ENCODE measurements around the gene SGSH.
A peak's percentile ranks its signal among the peaks of the same experiment; 100 is the strongest.

The SGSH gene

DNA sequence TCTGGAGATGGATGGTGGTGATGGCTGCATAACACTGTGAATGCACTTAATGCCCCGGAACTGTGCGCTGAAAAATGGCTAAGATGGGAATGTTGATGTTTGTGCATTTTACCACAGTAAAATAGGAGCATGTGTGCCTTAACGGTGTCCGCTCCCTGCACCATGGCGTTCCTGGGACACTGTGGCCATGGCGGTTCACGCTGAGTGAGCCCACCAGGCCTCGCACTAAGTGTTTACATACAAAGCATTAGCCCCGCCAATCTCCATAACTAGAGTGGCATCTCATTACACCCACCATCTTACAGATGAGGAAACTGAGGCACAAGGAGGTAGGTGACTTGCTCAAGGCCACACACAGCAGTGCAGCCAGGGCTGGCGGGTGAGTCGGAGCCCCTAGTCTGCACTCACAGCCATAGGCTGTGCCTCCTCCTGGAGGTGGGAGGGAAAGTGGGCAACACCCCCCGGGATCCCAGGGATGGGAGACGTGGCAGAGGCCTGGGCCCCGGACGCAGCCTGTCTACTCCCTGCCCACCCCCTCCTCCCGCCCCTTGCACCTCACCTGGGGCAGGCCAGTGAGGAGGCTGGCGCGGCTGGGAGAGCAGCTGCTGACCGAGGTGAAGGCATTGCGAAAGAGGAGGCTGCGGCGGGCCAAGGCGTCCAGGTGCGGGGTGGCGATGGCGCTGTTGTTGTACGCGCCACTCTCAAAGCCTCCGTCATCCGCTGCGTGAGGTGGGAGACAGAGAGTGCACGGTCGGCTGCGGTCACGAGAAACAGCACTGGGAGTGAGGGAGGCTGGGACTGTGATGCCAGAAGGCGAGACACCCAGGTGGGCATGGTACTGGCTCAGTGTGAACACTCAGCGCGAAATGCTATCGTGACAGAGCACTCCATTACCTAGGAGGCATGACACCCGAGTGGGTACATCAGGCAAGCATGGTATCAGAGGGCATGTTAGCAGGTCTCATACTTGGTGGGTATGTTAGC, 3.4 kb downstream of the SGSH start:
- Histone ChIP-seq H3K36me3 (ENCODE audit: control insufficient read depth in 1 of 2, insufficient read depth in 2 of 2, low read depth in 1 of 2, low read length in 2 of 2) (peaks cover 59 to 70% of the 10 kb centered on the region in 2 experiments), H3K4me2 (ENCODE audit: low read length, poor library complexity, severe bottlenecking) (no peak overlapping the region), H2BK12ac (ENCODE audit: low read length in 2 of 2) (no peak overlapping the region), H3K27me3 (ENCODE audit: control insufficient read depth in 1 of 2, insufficient read depth in 1 of 2, low read length in 2 of 2) (no peaks in the 10 kb centered on the region), H4K91ac (ENCODE audit: low read length) (no peak overlapping the region), H3K14ac (ENCODE audit: low read length in 2 of 2) (no peak overlapping the region), H3K18ac (ENCODE audit: low read depth in 1 of 2, low read length in 2 of 2) (no peak overlapping the region), H2AFZ (ENCODE audit: low read depth, low read length) (no peak overlapping the region), H3K4me1 (ENCODE audit: control insufficient read depth, insufficient read depth, low read depth, low read length) (peaks cover 18% of the 10 kb centered on the region), H2BK15ac (ENCODE audit: low read depth, poor library complexity, severe bottlenecking) (no peak overlapping the region), H2AK5ac (ENCODE audit: low read length, severe bottlenecking) (no peak overlapping the region), H2BK120ac (ENCODE audit: low read depth, low read length) (no peak overlapping the region), H4K8ac (ENCODE audit: low read length) (no peak overlapping the region), H3K79me1 (replicated peaks; ENCODE audit: low read length, poor library complexity, severe bottlenecking) (peaks cover 30% of the 10 kb centered on the region), H3K4ac (ENCODE audit: low read depth in 1 of 2, low read length in 2 of 2) (no peak overlapping the region), H3K4me3 (ENCODE audit: insufficient read depth in 1 of 2, low read depth in 1 of 2, low read length in 2 of 2) (no peak overlapping the region), H2BK5ac (ENCODE audit: low read depth, low read length, poor library complexity, severe bottlenecking) (no peak overlapping the region), H3K9me3 (ENCODE audit: control insufficient read depth, low read length) (no peaks in the 10 kb centered on the region), H3K9ac (ENCODE audit: low read length) (no peak overlapping the region), H3K23ac (ENCODE audit: low read length in 2 of 2) (no peak overlapping the region), H3K27ac (ENCODE audit: low read length, poor library complexity, severe bottlenecking) (no peak overlapping the region)
- no peak for DNase-seq
- 96% methylated on average over 36 of the region's 40 CpGs for whole genome bisulfite sequencing

DNA sequence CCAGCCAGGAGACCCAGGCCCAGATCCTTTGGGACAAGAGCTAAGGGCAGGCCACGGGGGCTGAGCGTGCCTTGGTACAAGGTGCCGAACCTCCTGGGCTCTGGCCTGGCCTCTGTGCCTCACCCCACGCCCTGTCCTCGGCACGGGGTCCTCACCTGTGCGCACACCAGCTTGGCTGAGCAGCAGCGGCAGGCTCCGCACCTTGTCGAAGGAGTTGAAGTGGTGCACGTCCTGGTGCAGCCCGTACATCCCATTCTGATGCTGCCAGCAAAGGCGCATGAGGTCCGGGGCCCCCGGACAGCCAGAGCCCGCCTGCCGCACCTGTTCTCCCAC, 5.3 kb downstream of the SGSH start:
- DNase-seq, result no peak
- Histone ChIP-seq H2BK15ac (ENCODE audit: low read depth, poor library complexity, severe bottlenecking) (no peak overlapping the region), H3K14ac (ENCODE audit: low read length in 2 of 2) (no peak overlapping the region), H3K23ac (ENCODE audit: low read length in 2 of 2) (no peak overlapping the region), H2BK5ac (ENCODE audit: low read depth, low read length, poor library complexity, severe bottlenecking) (no peak overlapping the region), H3K4me2 (ENCODE audit: low read length, poor library complexity, severe bottlenecking) (no peak overlapping the region), H4K8ac (ENCODE audit: low read length) (no peak overlapping the region), H2AK5ac (ENCODE audit: low read length, severe bottlenecking) (no peak overlapping the region), H3K18ac (ENCODE audit: low read depth in 1 of 2, low read length in 2 of 2) (no peak overlapping the region), H2BK120ac (ENCODE audit: low read depth, low read length) (no peak overlapping the region), H2BK12ac (ENCODE audit: low read length in 2 of 2) (no peak overlapping the region), H3K27ac (ENCODE audit: low read length, poor library complexity, severe bottlenecking) (no peak overlapping the region), H4K91ac (ENCODE audit: low read length) (no peak overlapping the region), H2AFZ (ENCODE audit: low read depth, low read length) (no peak overlapping the region), H3K4me3 (ENCODE audit: insufficient read depth in 1 of 2, low read depth in 1 of 2, low read length in 2 of 2) (no peak overlapping the region), H3K9me3 (ENCODE audit: control insufficient read depth, low read length) (no peaks in the 10 kb centered on the region), H3K4ac (ENCODE audit: low read depth in 1 of 2, low read length in 2 of 2) (no peak overlapping the region), H3K27me3 (ENCODE audit: control insufficient read depth in 1 of 2, insufficient read depth in 1 of 2, low read length in 2 of 2) (no peaks in the 10 kb centered on the region), H3K36me3 (ENCODE audit: control insufficient read depth in 1 of 2, insufficient read depth in 2 of 2, low read depth in 1 of 2, low read length in 2 of 2) (peaks cover 78 to 84% of the 10 kb centered on the region in 2 experiments), H3K79me1 (replicated peaks; ENCODE audit: low read length, poor library complexity, severe bottlenecking) (peaks cover 22% of the 10 kb centered on the region), H3K4me1 (ENCODE audit: control insufficient read depth, insufficient read depth, low read depth, low read length) (peaks cover 13% of the 10 kb centered on the region), H3K9ac (ENCODE audit: low read length) (no peak overlapping the region)
- WGBS, result 94% methylated on average over 17 of the region's 17 CpGs

DNA sequence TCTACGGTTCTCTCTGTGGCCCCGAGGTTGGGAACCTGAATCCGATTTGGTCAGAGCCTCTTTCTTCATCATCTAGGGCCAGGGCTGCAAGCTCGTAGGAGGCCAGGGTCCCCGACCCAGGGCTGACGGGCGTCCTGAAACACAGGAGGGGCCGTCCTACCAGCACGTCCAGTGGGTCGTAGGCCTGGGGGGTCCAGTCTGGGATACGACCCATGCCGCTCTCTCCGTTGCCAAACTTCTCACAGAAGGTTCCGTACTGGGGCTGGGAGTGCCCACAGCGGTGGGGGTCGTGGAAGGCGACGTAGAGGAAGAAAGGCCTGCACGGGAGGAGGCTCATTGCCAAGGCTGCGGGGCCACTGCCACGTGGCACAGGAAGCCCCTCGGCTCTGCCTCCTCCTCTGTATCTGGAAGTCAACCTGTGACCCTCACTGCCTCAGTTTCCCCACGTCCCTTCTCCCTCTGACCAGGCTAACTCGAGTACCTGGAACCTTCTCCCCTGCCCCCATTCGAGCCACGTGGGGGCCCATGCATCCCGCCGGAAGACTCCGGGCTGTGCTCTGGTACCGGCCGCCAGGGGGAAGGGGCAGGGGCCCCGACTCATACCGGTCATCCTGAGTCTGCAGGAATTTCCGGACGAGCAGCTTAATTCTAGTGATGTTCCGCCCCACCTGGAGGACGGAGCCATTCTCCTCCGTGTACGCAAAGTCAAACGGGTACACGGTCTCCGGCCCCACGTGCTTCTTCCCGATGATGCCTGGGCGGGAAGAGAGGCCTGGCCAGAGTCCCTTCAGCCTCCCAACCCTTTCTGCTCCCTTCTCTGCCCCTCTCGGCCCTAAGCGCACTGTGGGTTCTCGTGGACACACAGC, 5.9 kb downstream of the SGSH start:
- Histone ChIP-seq H2AK5ac (ENCODE audit: low read length, severe bottlenecking) (no peak overlapping the region), H2AFZ (ENCODE audit: low read depth, low read length) (no peak overlapping the region), H2BK12ac (ENCODE audit: low read length in 2 of 2) (no peak overlapping the region), H3K4me3 (ENCODE audit: insufficient read depth in 1 of 2, low read depth in 1 of 2, low read length in 2 of 2) (no peak overlapping the region), H3K9ac (ENCODE audit: low read length) (no peak overlapping the region), H2BK120ac (ENCODE audit: low read depth, low read length) (no peak overlapping the region), H4K8ac (ENCODE audit: low read length) (no peak overlapping the region), H3K23ac (ENCODE audit: low read length in 2 of 2) (no peak overlapping the region), H3K27ac (ENCODE audit: low read length, poor library complexity, severe bottlenecking) (no peak overlapping the region), H3K9me3 (ENCODE audit: control insufficient read depth, low read length) (no peaks in the 10 kb centered on the region), H3K18ac (ENCODE audit: low read depth in 1 of 2, low read length in 2 of 2) (no peak overlapping the region), H3K79me1 (replicated peaks; ENCODE audit: low read length, poor library complexity, severe bottlenecking) (peaks cover 22% of the 10 kb centered on the region), H2BK15ac (ENCODE audit: low read depth, poor library complexity, severe bottlenecking) (peak overlapping the region; percentile 9), H3K4me1 (ENCODE audit: control insufficient read depth, insufficient read depth, low read depth, low read length) (peaks cover 12% of the 10 kb centered on the region), H3K27me3 (ENCODE audit: control insufficient read depth in 1 of 2, insufficient read depth in 1 of 2, low read length in 2 of 2) (no peaks in the 10 kb centered on the region), H4K91ac (ENCODE audit: low read length) (no peak overlapping the region), H3K36me3 (ENCODE audit: control insufficient read depth in 1 of 2, insufficient read depth in 2 of 2, low read depth in 1 of 2, low read length in 2 of 2) (peaks cover 84 to 90% of the 10 kb centered on the region in 2 experiments), H3K14ac (ENCODE audit: low read length in 2 of 2) (no peak overlapping the region), H2BK5ac (ENCODE audit: low read depth, low read length, poor library complexity, severe bottlenecking) (no peak overlapping the region), H3K4me2 (ENCODE audit: low read length, poor library complexity, severe bottlenecking) (no peak overlapping the region), H3K4ac (ENCODE audit: low read depth in 1 of 2, low read length in 2 of 2) (no peak overlapping the region)
- WGBS, result 96% methylated on average over 48 of the region's 48 CpGs
- DNase-seq, result no peak

DNA sequence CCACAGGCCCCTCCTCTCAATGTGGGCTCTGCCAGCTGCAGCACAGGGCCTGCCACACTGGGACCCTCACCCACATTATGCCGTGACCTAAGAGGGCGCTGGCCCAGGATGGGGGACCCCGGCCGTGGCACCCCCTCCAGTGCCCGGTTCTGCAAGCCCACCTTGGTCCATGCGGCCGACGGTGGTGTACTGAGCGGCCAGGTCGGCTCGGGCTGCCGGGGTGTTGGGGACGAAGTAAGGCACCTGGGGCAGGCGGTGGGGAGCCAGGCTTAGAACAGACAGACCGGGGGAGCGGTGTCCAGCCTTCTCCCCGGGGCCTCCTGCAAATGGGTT, 6.5 kb downstream of the SGSH start:
- Histone ChIP-seq H3K4ac (ENCODE audit: low read depth in 1 of 2, low read length in 2 of 2) (no peak overlapping the region), H4K91ac (ENCODE audit: low read length) (no peak overlapping the region), H3K23ac (ENCODE audit: low read length in 2 of 2) (no peak overlapping the region), H2AK5ac (ENCODE audit: low read length, severe bottlenecking) (no peak overlapping the region), H3K27me3 (ENCODE audit: control insufficient read depth in 1 of 2, insufficient read depth in 1 of 2, low read length in 2 of 2) (no peaks in the 10 kb centered on the region), H2BK12ac (ENCODE audit: low read length in 2 of 2) (no peak overlapping the region), H2BK15ac (ENCODE audit: low read depth, poor library complexity, severe bottlenecking) (no peak overlapping the region), H3K4me2 (ENCODE audit: low read length, poor library complexity, severe bottlenecking) (no peak overlapping the region), H3K36me3 (ENCODE audit: control insufficient read depth in 1 of 2, insufficient read depth in 2 of 2, low read depth in 1 of 2, low read length in 2 of 2) (peaks cover 90 to 95% of the 10 kb centered on the region in 2 experiments), H3K9me3 (ENCODE audit: control insufficient read depth, low read length) (no peaks in the 10 kb centered on the region), H2BK5ac (ENCODE audit: low read depth, low read length, poor library complexity, severe bottlenecking) (no peak overlapping the region), H3K18ac (ENCODE audit: low read depth in 1 of 2, low read length in 2 of 2) (no peak overlapping the region), H4K8ac (ENCODE audit: low read length) (no peak overlapping the region), H3K4me3 (ENCODE audit: insufficient read depth in 1 of 2, low read depth in 1 of 2, low read length in 2 of 2) (peak overlapping the region in 1 of 2 experiments; percentile 11), H3K27ac (ENCODE audit: low read length, poor library complexity, severe bottlenecking) (no peak overlapping the region), H2BK120ac (ENCODE audit: low read depth, low read length) (no peak overlapping the region), H3K9ac (ENCODE audit: low read length) (no peak overlapping the region), H3K4me1 (ENCODE audit: control insufficient read depth, insufficient read depth, low read depth, low read length) (peaks cover 10% of the 10 kb centered on the region), H3K14ac (ENCODE audit: low read length in 2 of 2) (no peak overlapping the region), H3K79me1 (replicated peaks; ENCODE audit: low read length, poor library complexity, severe bottlenecking) (peaks cover 22% of the 10 kb centered on the region), H2AFZ (ENCODE audit: low read depth, low read length) (no peak overlapping the region)
- no peak for DNase-seq
- 98% methylated on average over 17 of the region's 17 CpGs for WGBS

Measured in mesenchymal stem cell (in vitro differentiated cells and primary cell).